HepG2 (cell line): ENCODE measurements around the gene TMEM63C. TPM values are rescaled to one million over a fixed set of nuclear protein-coding genes. Genes with fewer than 3 reads are reported as not detected.

ENCODE experiments used
- ATAC-seq: fragments of 200-7000 bp; cut with Tn5 transposase; 3 replicates; pipeline ENCODE4 v1.9.1; 2020; ENCODE audit warnings: mild to moderate bottlenecking, moderate library complexity
- BruUV-seq: library from RNA; stranded (reverse); fragments of 400-500 nt; replicated peaks from 2 replicates; lab custom pipeline; 2021; lab: Mats Ljungman, UMichigan
- CTCF ChIA-PET: fragments of 300-600 bp; formaldehyde crosslinking; extraction: SDS; loops from one replicate; lab custom pipeline; 2021; ENCODE audit warnings: low total read pairs, inconsistent platforms, low intra/inter-chr PET ratio; lab: Yijun Ruan, JAX
- POLR2A ChIA-PET: fragments of 350-600 bp; sonication (Branson Sonifier 250); formaldehyde crosslinking; loops from one replicate; lab custom pipeline; 2020; ENCODE audit warnings: antibody characterized with exemption, inconsistent platforms; lab: Yijun Ruan, JAX
- DNase-seq: peaks from one replicate; pipeline ENCODE4 v3.0.0-alpha.2; 2015; ENCODE audit warnings: low spot score
- FAIRE-seq: peaks from 3 replicates; lab custom pipeline; 2011; peaks lifted over from hg19 to GRCh38; lab: Jason Lieb, UNC
- H2AFZ ChIP-seq: one replicate; pipeline ENCODE4 v1.6.1; 2011; ENCODE audit warnings: low read length, inconsistent platforms
- H3K27ac ChIP-seq: fragments of 300-600 bp; 3 replicates; pipeline ENCODE4 v1.8.0; 2011; ENCODE audit warnings: mixed run types, mild to moderate bottlenecking, mixed read lengths, low read length, inconsistent platforms; ENCODE audit not compliant: insufficient read depth; ENCODE audit errors: extremely low read length
- H3K27me3 ChIP-seq, 2 experiments: fragments of 200-600 bp in 1 of 2; 2 replicates in 1 of 2; 3 replicates in 1 of 2; pipeline versions ENCODE4 v1.6.0 to v1.8.0; 2011; ENCODE audit warnings: low read length in 2 of 2, mild to moderate bottlenecking in 2 of 2, moderate library complexity in 2 of 2, inconsistent platforms in 1 of 2; ENCODE audit not compliant: insufficient read depth in 2 of 2, control insufficient read depth in 1 of 2
- H3K36me3 ChIP-seq, 2 experiments: fragments of 200-600 bp in 1 of 2; replicated peaks in 1 of 2; 2 replicates in 1 of 2; 3 replicates in 1 of 2; pipeline versions ENCODE4 v1.5.1 to v1.8.0; 2011; ENCODE audit warnings: low read length in 2 of 2, inconsistent platforms in 1 of 2; ENCODE audit not compliant: insufficient read depth in 2 of 2, control insufficient read depth in 1 of 2
- H3K4me1 ChIP-seq: 2 replicates; pipeline ENCODE4 v1.5.1; 2012; ENCODE audit warnings: low read length, inconsistent platforms; ENCODE audit not compliant: insufficient read depth
- H3K4me2 ChIP-seq: 2 replicates; pipeline ENCODE4 v1.6.0; 2011; ENCODE audit warnings: low read depth, low read length, inconsistent platforms
- H3K4me3 ChIP-seq, 3 experiments: fragments of 200-600 bp in 1 of 3; sonication (generic), shearing (Covaris generic) in 1 of 3; replicated peaks in 1 of 3; 2 replicates each; pipeline ENCODE4 v1.5.1; 2011 to 2016; ENCODE audit warnings: low read length in 3 of 3, inconsistent platforms in 2 of 3, low read depth in 2 of 3, mild to moderate bottlenecking in 2 of 3, control low read depth in 1 of 3, mixed read lengths in 1 of 3; ENCODE audit not compliant: insufficient read depth in 1 of 3
- H3K79me2 ChIP-seq: one replicate; pipeline ENCODE4 v1.6.1; 2011; ENCODE audit warnings: low read length, inconsistent platforms; ENCODE audit not compliant: insufficient read depth
- H3K9ac ChIP-seq: 2 replicates; pipeline ENCODE4 v1.6.0; 2011; ENCODE audit warnings: mild to moderate bottlenecking, low read depth, low read length, inconsistent platforms; ENCODE audit not compliant: insufficient read depth
- H3K9me3 ChIP-seq: 2 replicates; pipeline ENCODE4 v1.5.1; 2012; ENCODE audit warnings: mild to moderate bottlenecking, low read length
- H4K20me1 ChIP-seq: 2 replicates; pipeline ENCODE4 v1.6.0; 2011; ENCODE audit warnings: inconsistent platforms, mild to moderate bottlenecking, low read length, moderate library complexity; ENCODE audit not compliant: insufficient read depth
- ATAD3A ChIP-seq: sonication (generic); formaldehyde crosslinking; IDR thresholded peaks from 2 replicates; pipeline ENCODE4 v1.4.0; 2020; ENCODE audit warnings: missing genetic modification reagents
- CBX5 ChIP-seq: sonication (generic); formaldehyde crosslinking; IDR thresholded peaks from 2 replicates; pipeline ENCODE4 v1.4.0; 2020; ENCODE audit warnings: missing genetic modification reagents, borderline replicate concordance
- ELF4 ChIP-seq: sonication (generic); formaldehyde crosslinking; IDR thresholded peaks from 2 replicates; pipeline ENCODE4 v1.5.0; 2020; ENCODE audit warnings: missing genetic modification reagents, mild to moderate bottlenecking, moderate library complexity, borderline replicate concordance
- HNRNPLL ChIP-seq: fragments of 200-400 bp; formaldehyde crosslinking; IDR thresholded peaks from 2 replicates; pipeline ENCODE4 v1.6.1; 2017; ENCODE audit warnings: mild to moderate bottlenecking, low read depth, low read length; ENCODE audit not compliant: poor library complexity, severe bottlenecking
- NFE2L1 ChIP-seq: sonication (generic); formaldehyde crosslinking; IDR thresholded peaks from 2 replicates; pipeline ENCODE4 v1.4.0; 2020; ENCODE audit warnings: missing genetic modification reagents, mild to moderate bottlenecking, borderline replicate concordance
- PRDM10 ChIP-seq: sonication (generic); formaldehyde crosslinking; IDR thresholded peaks from 2 replicates; pipeline ENCODE4 v1.4.0; 2020; ENCODE audit warnings: low read depth, missing genetic modification reagents
- RAD21 ChIP-seq: fragments of 450-650 bp; formaldehyde crosslinking; IDR thresholded peaks from 2 replicates; pipeline ENCODE4 v1.5.0; 2020; ENCODE audit warnings: mild to moderate bottlenecking
- SMAD9 ChIP-seq: sonication (generic); formaldehyde crosslinking; IDR thresholded peaks from 2 replicates; pipeline ENCODE4 v1.5.1; 2020; ENCODE audit warnings: mild to moderate bottlenecking, missing genetic modification reagents
- SRSF1 ChIP-seq: fragments of 200-400 bp; formaldehyde crosslinking; optimal IDR thresholded peaks from 2 replicates; pipeline ENCODE3; 2017; ENCODE audit warnings: mild to moderate bottlenecking, low read depth, low read length, moderate library complexity
- STAG1 ChIP-seq: sonication (generic); formaldehyde crosslinking; IDR thresholded peaks from 2 replicates; pipeline ENCODE4 v1.4.0; 2020; ENCODE audit warnings: missing genetic modification reagents
- TEAD2 ChIP-seq: sonication (generic); formaldehyde crosslinking; IDR thresholded peaks from 2 replicates; pipeline ENCODE4 v1.9.0; 2021; ENCODE audit warnings: missing genetic modification reagents
- ZBTB8A ChIP-seq: sonication (generic); formaldehyde crosslinking; IDR thresholded peaks from 2 replicates; pipeline ENCODE4 v1.4.0; 2020; ENCODE audit warnings: mild to moderate bottlenecking, low read depth, missing genetic modification reagents, borderline replicate concordance
- ZFP36L2 ChIP-seq: sonication (generic); formaldehyde crosslinking; IDR thresholded peaks from 2 replicates; pipeline ENCODE4 v1.4.0; 2020; ENCODE audit warnings: missing genetic modification reagents
- ZKSCAN5 ChIP-seq: sonication (generic); formaldehyde crosslinking; IDR thresholded peaks from 2 replicates; pipeline ENCODE4 v1.5.1; 2020; ENCODE audit warnings: mild to moderate bottlenecking, missing genetic modification reagents
- ZNF101 ChIP-seq: sonication (generic); formaldehyde crosslinking; IDR thresholded peaks from 2 replicates; pipeline ENCODE4 v1.4.0; 2020; ENCODE audit warnings: mild to moderate bottlenecking, low read depth, missing genetic modification reagents, borderline replicate concordance
- ZNF326 ChIP-seq: sonication (generic); formaldehyde crosslinking; IDR thresholded peaks from 2 replicates; pipeline ENCODE4 v1.4.0; 2020; ENCODE audit warnings: missing genetic modification reagents, borderline replicate concordance
- ZNF710 ChIP-seq: sonication (generic); formaldehyde crosslinking; IDR thresholded peaks from 2 replicates; pipeline ENCODE4 v1.5.0; 2020; ENCODE audit warnings: mild to moderate bottlenecking, missing genetic modification reagents, borderline replicate concordance
- ZNF883 ChIP-seq: sonication (generic); formaldehyde crosslinking; IDR thresholded peaks from 2 replicates; pipeline ENCODE4 v1.5.1; 2020; ENCODE audit warnings: mild to moderate bottlenecking, missing genetic modification reagents; ENCODE audit errors: not compliant biosample characterization
- WGBS: methylation state at CpG from one replicate; pipeline ENCODE4 v1.1.6; 2017; ENCODE audit warnings: low lambda C conversion rate; 5-methylcytosine and 5-hydroxymethylcytosine counted together
- in situ Hi-C: cut with HindIII; loops from 2 replicates; pipeline ENCODE4 v1.10.0; 2017; ENCODE audit warnings: low pct_unique_long_range_greater_than_20kb; ENCODE audit not compliant: extremely low pct_ligation_motif_present
- intact Hi-C: fragments of 100-400 bp; cut with micrococcal nuclease; formaldehyde crosslinking; loops from one replicate; pipeline ENCODE4 v1.10.0; 2022; ENCODE audit not compliant: unreplicated experiment
- polyA plus RNA-seq, 8 experiments: library from polyadenylated mRNA; depleted of rRNA in 3 of 8; stranded (reverse) in 7 of 8; unstranded in 1 of 8; fragments of >200 nt; fragmentation: Illumina TruSeq in 4 of 8; extraction: Trizol in 4 of 8; gene quantifications; 2 replicates each; pipeline versions ENCODE4 v1.2.1 to v1.2.3, GENCODE V29; 2011 to 2016; ENCODE audit warnings: low read depth in 4 of 8, missing spikeins in 1 of 8, mixed read lengths in 1 of 8; ENCODE audit not compliant: insufficient read depth in 1 of 8
- total RNA-seq, 5 experiments: library from RNA; depleted of rRNA; stranded (reverse); fragments of >200 nt; fragmentation: Illumina TruSeq; extraction: Trizol; gene quantifications; 2 replicates each; pipeline ENCODE4 v1.2.3, GENCODE V29; 2016; ENCODE audit warnings: low read depth in 1 of 5

The TMEM63C gene
- total and polyA plus RNA-seq, 2 of the 13 experiments (the other 11 are each of a cell fraction or from before 2014, with no cell fraction given) = 0.17 to 0.27 TPM

GRCh38 chr14:77213679-77214016 lies 32.0 kb downstream of the TMEM63C start:
- H3K79me2 ChIP-seq = no peaks in the 10 kb centered on the region
- H3K4me3 ChIP-seq = no peak overlapping the region
- CTCF ChIA-PET = interaction anchor here (1.1 to 1.4 kb wide), 2 partner anchors 62 to 74 kb away, joined by 6 to 7 read pairs; no protein-coding TSS in a partner anchor
- H3K4me1 ChIP-seq = no peaks in the 10 kb centered on the region
- peak; percentile 14; the same call in 1 of the 3 replicates for ATAC-seq
- WGBS = 19% methylated on average over 6 of the region's 6 CpGs
- no peak overlapping the region for H3K9ac ChIP-seq
- TF ChIP-seq RAD21 (CRISPR knock-in tag) = no peak
- no peak for TF ChIP-seq ZNF883 (CRISPR knock-in tag)
- no peak for TF ChIP-seq ZNF101 (CRISPR knock-in tag)
- TF ChIP-seq PRDM10 (CRISPR knock-in tag) = no peak
- no peak for TF ChIP-seq ZKSCAN5
- no peak for TF ChIP-seq SMAD9 (CRISPR knock-in tag)
- TF ChIP-seq ZNF326 = no peak
- TF ChIP-seq TEAD2 (CRISPR knock-in tag) = no peak
- TF ChIP-seq ZNF710 (CRISPR knock-in tag) = no peak
- no peak for TF ChIP-seq SRSF1
- TF ChIP-seq HNRNPLL = no peak
- no peak for TF ChIP-seq ELF4 (CRISPR knock-in tag)
- no peak for TF ChIP-seq ATAD3A
- TF ChIP-seq NFE2L1 (CRISPR knock-in tag) = no peak
- no peak for TF ChIP-seq ZFP36L2 (CRISPR knock-in tag)
- TF ChIP-seq CBX5 (CRISPR knock-in tag) = no peak
- TF ChIP-seq STAG1 (CRISPR knock-in tag) = no peak
- TF ChIP-seq ZBTB8A (CRISPR knock-in tag) = no peak
- H2AFZ ChIP-seq = no peak overlapping the region
- no peak overlapping the region for H3K27ac ChIP-seq
- no TSS peak for BruUV-seq
- no peak overlapping the region for H3K4me2 ChIP-seq
- H3K36me3 ChIP-seq = no peaks in the 10 kb centered on the region
- peaks cover 3% of the 10 kb centered on the region; the same call in 1 of the 2 replicates for H4K20me1 ChIP-seq
- POLR2A ChIA-PET = no interaction called here
- FAIRE-seq = no peak
- no peaks in the 10 kb centered on the region for H3K9me3 ChIP-seq
- intact Hi-C loops = loop anchor here (1.0 to 5.0 kb wide), 2 partner anchors 61 to 76 kb away; no protein-coding TSS in a partner anchor
- peaks cover 0 to 1% of the 10 kb centered on the region in 2 experiments; a peak in 1 of 5 replicates for H3K27me3 ChIP-seq
- no peak for DNase-seq
- in situ Hi-C loops = no loop called here
